Keratinocyte (primary cell): ENCODE results near the gene C5orf24. TPM values are rescaled to one million over a fixed set of nuclear protein-coding genes. Genes with fewer than 3 reads are reported as not detected.
A peak's percentile ranks its signal among the peaks of the same experiment; 100 is the strongest.

Experiments
- DNase-seq: peaks from one replicate; pipeline ENCODE4 v3.0.0-alpha.2; 2011; ENCODE audit warnings: low read depth, missing footprints, low spot score
- FAIRE-seq: peaks from 2 replicates; lab custom pipeline; 2011; peaks lifted over from hg19 to GRCh38; lab: Jason Lieb, UNC
- H2AFZ ChIP-seq: 2 replicates; pipeline ENCODE4 v1.6.0; 2012; ENCODE audit warnings: low read length, control low read depth, inconsistent platforms; ENCODE audit not compliant: control insufficient read depth
- H3K27ac ChIP-seq: 2 replicates; pipeline ENCODE4 v1.5.1; 2011; ENCODE audit warnings: low read length; ENCODE audit not compliant: control insufficient read depth, insufficient read depth
- H3K27me3 ChIP-seq: 3 replicates; pipeline ENCODE4 v1.6.0; 2011; ENCODE audit warnings: low read length; ENCODE audit not compliant: control insufficient read depth, insufficient read depth; ENCODE audit errors: extremely low read depth
- H3K36me3 ChIP-seq, 2 experiments: 2 replicates in 1 of 2; 3 replicates in 1 of 2; pipeline ENCODE4 v1.5.1; 2011; ENCODE audit warnings: low read length in 2 of 2, mild to moderate bottlenecking in 1 of 2; ENCODE audit not compliant: control insufficient read depth in 2 of 2, insufficient read depth in 2 of 2; ENCODE audit errors: extremely low read depth in 1 of 2
- H3K4me1 ChIP-seq: 3 replicates; pipeline ENCODE4 v1.5.1; 2011; ENCODE audit warnings: low read length; ENCODE audit not compliant: control insufficient read depth, insufficient read depth; ENCODE audit errors: extremely low read depth
- H3K4me2 ChIP-seq: 3 replicates; pipeline ENCODE4 v1.6.0; 2011; ENCODE audit warnings: low read depth, low read length; ENCODE audit not compliant: control insufficient read depth, insufficient read depth; ENCODE audit errors: extremely low read depth
- H3K4me3 ChIP-seq, 3 experiments: fragments of 200-600 bp in 1 of 3; sonication (generic) in 1 of 3; 2 replicates in 2 of 3; 3 replicates in 1 of 3; pipeline ENCODE4 v1.5.1; 2011 to 2016; ENCODE audit warnings: low read length in 3 of 3, mild to moderate bottlenecking in 3 of 3, control low read depth in 2 of 3, inconsistent platforms in 1 of 3, low read depth in 1 of 3, mixed read lengths in 1 of 3, mixed run types in 1 of 3, moderate library complexity in 1 of 3; ENCODE audit not compliant: control insufficient read depth in 2 of 3, insufficient read depth in 2 of 3; ENCODE audit errors: extremely low read depth in 1 of 3
- H3K79me2 ChIP-seq: 2 replicates; pipeline ENCODE4 v1.6.0; 2012; ENCODE audit warnings: low read length; ENCODE audit not compliant: control insufficient read depth, insufficient read depth
- H3K9ac ChIP-seq: 3 replicates; pipeline ENCODE4 v1.6.0; 2011; ENCODE audit warnings: low read length; ENCODE audit not compliant: control insufficient read depth, insufficient read depth; ENCODE audit errors: extremely low read depth
- H3K9me1 ChIP-seq: 3 replicates; pipeline ENCODE4 v1.6.0; 2011; ENCODE audit warnings: low read length; ENCODE audit not compliant: control insufficient read depth, insufficient read depth; ENCODE audit errors: extremely low read depth
- H3K9me3 ChIP-seq: 2 replicates; pipeline ENCODE4 v1.5.1; 2012; ENCODE audit warnings: low read depth, low read length; ENCODE audit not compliant: control insufficient read depth
- H4K20me1 ChIP-seq: 3 replicates; pipeline ENCODE4 v1.6.0; 2011; ENCODE audit warnings: low read length; ENCODE audit not compliant: control insufficient read depth, insufficient read depth; ENCODE audit errors: extremely low read depth
- CTCF ChIP-seq, 3 experiments: IDR thresholded peaks in 1 of 3; conservative IDR thresholded peaks in 1 of 3; optimal IDR thresholded peaks in 1 of 3; 2 replicates in 2 of 3; 3 replicates in 1 of 3; pipeline versions ENCODE3 to v1.5.1; 2011; ENCODE audit warnings: low read length in 3 of 3, mild to moderate bottlenecking in 3 of 3, moderate library complexity in 2 of 3, control low read depth in 1 of 3, inconsistent platforms in 1 of 3; ENCODE audit not compliant: insufficient read depth in 2 of 3; ENCODE audit errors: extremely low read depth in 1 of 3
- EZH2 ChIP-seq: IDR thresholded peaks from one replicate; pipeline ENCODE4 v1.6.1; 2012; ENCODE audit warnings: inconsistent platforms, mild to moderate bottlenecking, low read length, moderate library complexity
- dilution Hi-C: fragments of 300-500 bp; cut with MboI; formaldehyde crosslinking; loops from one replicate; pipeline ENCODE4 v1.7.0; 2020; ENCODE audit warnings: low sequenced_read_pairs; ENCODE audit not compliant: extremely low pct_ligation_motif_present
- polyA minus RNA-seq, 3 experiments: library from RNA; depleted of rRNA, polyadenylated mRNA; stranded (reverse); fragments of >200 nt; gene quantifications; 1 replicate in 1 of 3; 2 replicates in 1 of 3; 3 replicates in 1 of 3; pipeline ENCODE4 v1.2.3, GENCODE V29; 2011
- polyA plus RNA-seq, 5 experiments: library from polyadenylated mRNA; depleted of rRNA in 3 of 5; stranded (reverse) in 3 of 5; stranded (forward) in 1 of 5; unstranded in 1 of 5; fragments of >200 nt; gene quantifications; 1 replicate in 1 of 5; 2 replicates in 3 of 5; 3 replicates in 1 of 5; pipeline versions ENCODE4 v1.2.1 to v1.2.3, GENCODE V29; 2011 to 2012; ENCODE audit warnings: missing spikeins in 2 of 5, low read depth in 1 of 5, low replicate concordance in 1 of 5

The C5orf24 gene
- polyA plus RNA-seq (29.0 to 36.5 TPM (median 29.6 TPM) in 3 replicates), polyA minus RNA-seq (10.5 to 23.6 TPM (median 15.4 TPM) in 3 replicates)
- polyA plus RNA-seq (2011; ENCODE audit: low read depth), result 18.3 TPM
- 21.4 and 31.3 TPM in 2 replicates for polyA plus RNA-seq (2011; cell fraction: cytosol; rRNA removed)
- 32.9 and 42.4 TPM in 2 replicates for polyA plus RNA-seq (2011; cell fraction: nucleus; rRNA removed)
- polyA plus RNA-seq (2012; ENCODE audit: low replicate concordance), result 17.4 and 22.3 TPM in 2 replicates
- 20.3 TPM for polyA minus RNA-seq (2011; cell fraction: cytosol; rRNA and poly(A)+ RNA removed)
- polyA minus RNA-seq (2011; cell fraction: nucleus; rRNA and poly(A)+ RNA removed), result 15.7 and 28.4 TPM in 2 replicates

- Histone ChIP-seq H3K27me3 (no peaks in the 10 kb centered on the region), H4K20me1 (no peaks in the 10 kb centered on the region), H3K9me1 (no peaks in the 10 kb centered on the region), H3K4me1 (peaks cover 7% of the 10 kb centered on the region), H3K27ac (peak within 1 kb of the TSS; percentile 86), H3K9ac (peak within 1 kb of the TSS; percentile 93), H3K9me3 (no peaks in the 10 kb centered on the region), H2AFZ (peak within 1 kb of the TSS; percentile 84), H3K4me2 (peak within 1 kb of the TSS; percentile 86), H3K4me3 (peak within 1 kb of the TSS; percentile 87 to 95 (median 90)), H3K36me3 (peaks cover 0 to 3% of the 10 kb centered on the region in 2 experiments), H3K79me2 (peaks cover 35% of the 10 kb centered on the region)
- DNase-seq (peak; percentile 73), FAIRE-seq (no peak)
- dilution Hi-C loops, result no loop called here
- no peak for TF ChIP-seq EZH2
- no peak for TF ChIP-seq CTCF (optimal IDR thresholded peaks at IDR 0.05 in 1 of 3, IDR thresholded peaks at IDR 0.05 in 1 of 3, conservative IDR thresholded peaks at IDR 0.05 in 1 of 3; ENCODE audit: extremely low read depth in 1 of 3, insufficient read depth in 2 of 3, low read length in 3 of 3)
These were observed at the start of gene C5orf24 for GRCh38 chr5:134845852-134846640. TSS of gene C5orf24 (plus strand) at chr5:134845968. CDS start at chr5:134854901, 8,933 bp downstream.

GRCh38 chr5:134798468-134798867 lies 47.3 kb upstream of the C5orf24 start:
- no peak for FAIRE-seq
- TF ChIP-seq EZH2 (no peak), CTCF (optimal IDR thresholded peaks at IDR 0.05 in 1 of 3, IDR thresholded peaks at IDR 0.05 in 1 of 3, conservative IDR thresholded peaks at IDR 0.05 in 1 of 3; ENCODE audit: extremely low read depth in 1 of 3, insufficient read depth in 2 of 3, low read length in 3 of 3) (no peak)
- no peaks in the 10 kb centered on the region for H3K9me1 ChIP-seq
- H3K4me1 ChIP-seq, result no peaks in the 10 kb centered on the region
- H3K4me3 ChIP-seq, result no peak overlapping the region
- H3K36me3 ChIP-seq, result peaks cover 3 to 11% of the 10 kb centered on the region in 2 experiments
- H3K27me3 ChIP-seq, result no peaks in the 10 kb centered on the region
- no peak overlapping the region for H2AFZ ChIP-seq
- no peaks in the 10 kb centered on the region for H4K20me1 ChIP-seq
- no peak overlapping the region for H3K27ac ChIP-seq
- DNase-seq, result no peak
- H3K4me2 ChIP-seq, result no peak overlapping the region
- dilution Hi-C loops, result no loop called here
- no peaks in the 10 kb centered on the region for H3K79me2 ChIP-seq
- no peak overlapping the region for H3K9ac ChIP-seq
- H3K9me3 ChIP-seq, result no peaks in the 10 kb centered on the region
